ENCODE results near the gene SPPL2C.
"Not testable (repeated sequence)": the region's sequence is repeated elsewhere in the genome, so short reads cannot be mapped to it uniquely, and the experiment has no call there.

The SPPL2C gene

GRCh38 chr17:45857977-45858708 is 13.5 kb downstream of the SPPL2C start:
- no peak overlapping the region for H3K9ac ChIP-seq (ENCODE audit: insufficient read length)
- TF ChIP-seq EZH2 (IDR thresholded peaks at IDR 0.05) (no peak), FOXP2 (optimal IDR thresholded peaks at IDR 0.05; ENCODE audit: control extremely low read depth, extremely low read length, insufficient read depth) (no peak), POLR2AphosphoS5 (IDR thresholded peaks at IDR 0.05; ENCODE audit: borderline replicate concordance, low read depth, low read length) (no peak)
- no peaks in the 10 kb centered on the region for H3K36me3 ChIP-seq (ENCODE audit: insufficient read depth, low read length)
- H3K9me3 ChIP-seq (ENCODE audit: low read depth, low read length): no peaks in the 10 kb centered on the region
- no peak overlapping the region for H3K27ac ChIP-seq
- H3K4me3 ChIP-seq: no peak overlapping the region
- DNase-seq (ENCODE audit: low read depth, low spot score): no peak

- no peak overlapping the region for H3K27ac ChIP-seq
- no peaks in the 10 kb centered on the region for H3K36me3 ChIP-seq (ENCODE audit: insufficient read depth, low read length)
- no peak overlapping the region for H3K4me3 ChIP-seq
- no peaks in the 10 kb centered on the region for H3K9me3 ChIP-seq (ENCODE audit: low read depth, low read length)
- TF ChIP-seq POLR2AphosphoS5 (IDR thresholded peaks at IDR 0.05; ENCODE audit: borderline replicate concordance, low read depth, low read length) (no peak), EZH2 (IDR thresholded peaks at IDR 0.05) (no peak)
- H3K9ac ChIP-seq (ENCODE audit: insufficient read length): no peak overlapping the region
- no peak for DNase-seq (ENCODE audit: low read depth, low spot score)
These were observed 16.5 kb downstream of the SPPL2C start for GRCh38 chr17:45861165-45861564.

- DNase-seq (ENCODE audit: low read depth, low spot score); H3K36me3 ChIP-seq (ENCODE audit: insufficient read depth, low read length): not testable (repeated sequence)
These were observed 17.4 kb downstream of the SPPL2C start for GRCh38 chr17:45862127-45862526.

GRCh38 chr17:45863857-45864654 is 19.4 kb downstream of the SPPL2C start:
- Histone ChIP-seq H3K9me3 (ENCODE audit: low read depth, low read length) (no peaks in the 10 kb centered on the region), H3K27ac (no peak overlapping the region)
- no peak for TF ChIP-seq POLR2AphosphoS5 (IDR thresholded peaks at IDR 0.05; ENCODE audit: borderline replicate concordance, low read depth, low read length)

More at GRCh38 chr17:45862127-45862526, 17.4 kb downstream of the SPPL2C start:
- not testable (repeated sequence) for H3K9ac ChIP-seq (ENCODE audit: insufficient read length); H3K27ac ChIP-seq; H3K4me3 ChIP-seq; H3K9me3 ChIP-seq (ENCODE audit: low read depth, low read length)

GRCh38 chr17:45867171-45867570 is 22.5 kb downstream of the SPPL2C start:
- TF ChIP-seq FOXP2 (optimal IDR thresholded peaks at IDR 0.05; ENCODE audit: control extremely low read depth, extremely low read length, insufficient read depth): no peak
- TF ChIP-seq EZH2 (IDR thresholded peaks at IDR 0.05): no peak
- no peak for TF ChIP-seq POLR2AphosphoS5 (IDR thresholded peaks at IDR 0.05; ENCODE audit: borderline replicate concordance, low read depth, low read length)
- DNase-seq (ENCODE audit: low read depth, low spot score): no peak
- no peaks in the 10 kb centered on the region for H3K9me3 ChIP-seq (ENCODE audit: low read depth, low read length)
- no peaks in the 10 kb centered on the region for H3K36me3 ChIP-seq (ENCODE audit: insufficient read depth, low read length)
- no peak overlapping the region for H3K9ac ChIP-seq (ENCODE audit: insufficient read length)
- H3K27ac ChIP-seq: no peak overlapping the region
- H3K4me3 ChIP-seq: no peak overlapping the region

More at GRCh38 chr17:45863857-45864654, 19.4 kb downstream of the SPPL2C start:
- Histone ChIP-seq H3K36me3 (ENCODE audit: insufficient read depth, low read length) (no peaks in the 10 kb centered on the region), H3K4me3 (no peak overlapping the region), H3K9ac (ENCODE audit: insufficient read length) (no peak overlapping the region)
- no peak for DNase-seq (ENCODE audit: low read depth, low spot score)

GRCh38 chr17:45867702-45868101 is 23.0 kb downstream of the SPPL2C start:
- H3K36me3 ChIP-seq (ENCODE audit: insufficient read depth, low read length): no peaks in the 10 kb centered on the region
- H3K9ac ChIP-seq (ENCODE audit: insufficient read length): no peak overlapping the region
- DNase-seq (ENCODE audit: low read depth, low spot score): no peak
- no peak for TF ChIP-seq EZH2 (IDR thresholded peaks at IDR 0.05)
- no peak for TF ChIP-seq POLR2AphosphoS5 (IDR thresholded peaks at IDR 0.05; ENCODE audit: borderline replicate concordance, low read depth, low read length)
- no peak for TF ChIP-seq FOXP2 (optimal IDR thresholded peaks at IDR 0.05; ENCODE audit: control extremely low read depth, extremely low read length, insufficient read depth)
- H3K4me3 ChIP-seq: 0 out of 2 replicates have a peak overlapping the region, but pooled peaks have one; percentile 18
- no peaks in the 10 kb centered on the region for H3K9me3 ChIP-seq (ENCODE audit: low read depth, low read length)
- H3K27ac ChIP-seq: peak overlapping the region; percentile 94

GRCh38 chr17:45868276-45868675 is 23.6 kb downstream of the SPPL2C start:
- peak overlapping the region; percentile 29; the same call in 1 of the 2 replicates for H3K4me3 ChIP-seq
- no peak overlapping the region for H3K9ac ChIP-seq (ENCODE audit: insufficient read length)
- no peaks in the 10 kb centered on the region for H3K9me3 ChIP-seq (ENCODE audit: low read depth, low read length)
- TF ChIP-seq EZH2 (IDR thresholded peaks at IDR 0.05) (no peak), POLR2AphosphoS5 (IDR thresholded peaks at IDR 0.05; ENCODE audit: borderline replicate concordance, low read depth, low read length) (no peak), FOXP2 (optimal IDR thresholded peaks at IDR 0.05; ENCODE audit: control extremely low read depth, extremely low read length, insufficient read depth) (no peak)
- DNase-seq (ENCODE audit: low read depth, low spot score): peak; percentile 37
- H3K36me3 ChIP-seq (ENCODE audit: insufficient read depth, low read length): no peaks in the 10 kb centered on the region
- H3K27ac ChIP-seq: peak overlapping the region; percentile 94

- Histone ChIP-seq H3K27ac (peak overlapping the region; percentile 94), H3K36me3 (ENCODE audit: insufficient read depth, low read length) (no peaks in the 10 kb centered on the region), H3K4me3 (0 out of 2 replicates have a peak overlapping the region, but pooled peaks have one; percentile 21), H3K9me3 (ENCODE audit: low read depth, low read length) (no peaks in the 10 kb centered on the region), H3K9ac (ENCODE audit: insufficient read length) (peak overlapping the region; percentile 7)
- TF ChIP-seq FOXP2 (optimal IDR thresholded peaks at IDR 0.05; ENCODE audit: control extremely low read depth, extremely low read length, insufficient read depth) (no peak), POLR2AphosphoS5 (IDR thresholded peaks at IDR 0.05; ENCODE audit: borderline replicate concordance, low read depth, low read length) (no peak), EZH2 (IDR thresholded peaks at IDR 0.05) (no peak)
- DNase-seq (ENCODE audit: low read depth, low spot score): no peak
These were observed 25.1 kb downstream of the SPPL2C start for GRCh38 chr17:45869676-45870341.

Measured in SK-N-MC (cell line).